Lower lobe of right lung (tissue), 2 donors: ENCODE data around the gene CDH23. TPM values are rescaled to one million over a fixed set of nuclear protein-coding genes. Genes with fewer than 3 reads are reported as not detected.

ENCODE experiments used
- ATAC-seq, 2 donors: fragments of 200-7000 bp; cut with Tn5 transposase; one replicate each; pipeline ENCODE4 v1.9.1; 2020 to 2022; ENCODE audit warnings: mild to moderate bottlenecking in 2 of 2, moderate library complexity in 2 of 2
- DNase-seq: peaks from one replicate; pipeline ENCODE4 v3.0.0-alpha.2; 2020
- H3K27ac ChIP-seq: fragments of 200-600 bp; one replicate; pipeline ENCODE4 v1.8.0; 2022
- H3K27me3 ChIP-seq: fragments of 200-600 bp; one replicate; pipeline ENCODE4 v1.8.0; 2022; ENCODE audit warnings: low read depth
- H3K36me3 ChIP-seq: fragments of 200-600 bp; one replicate; pipeline ENCODE4 v1.8.0; 2022; ENCODE audit warnings: mild to moderate bottlenecking
- H3K4me1 ChIP-seq: fragments of 200-600 bp; one replicate; pipeline ENCODE4 v1.8.0; 2022
- H3K4me3 ChIP-seq: fragments of 200-600 bp; one replicate; pipeline ENCODE4 v1.8.0; 2022; ENCODE audit warnings: mild to moderate bottlenecking
- H3K9me3 ChIP-seq: fragments of 200-600 bp; one replicate; pipeline ENCODE4 v1.8.0; 2022
- CTCF ChIP-seq: fragments of 200-600 bp; IDR thresholded peaks from one replicate; pipeline ENCODE4 v1.8.0; 2022; ENCODE audit warnings: antibody characterized with exemption, mild to moderate bottlenecking
- intact Hi-C: fragments of 100-400 bp; cut with DNase I; formaldehyde crosslinking; loops from one replicate; pipeline ENCODE4 v1.11.0; 2022
- total RNA-seq: library from RNA; stranded (reverse); fragmentation: NEBNext Ultra II Directional; extraction: Animal tissue kit (Norgen Biotek cat#: 25700); gene quantifications from one replicate; pipeline ENCODE4 v1.2.1, GENCODE V29; 2021
- donor health status: DM: no; HTN: yes; CAD: no; lungs with severe emphysema.

CDH23 gene
- total RNA-seq, 1 donor from 2014 or later = 9.4 TPM

DNA sequence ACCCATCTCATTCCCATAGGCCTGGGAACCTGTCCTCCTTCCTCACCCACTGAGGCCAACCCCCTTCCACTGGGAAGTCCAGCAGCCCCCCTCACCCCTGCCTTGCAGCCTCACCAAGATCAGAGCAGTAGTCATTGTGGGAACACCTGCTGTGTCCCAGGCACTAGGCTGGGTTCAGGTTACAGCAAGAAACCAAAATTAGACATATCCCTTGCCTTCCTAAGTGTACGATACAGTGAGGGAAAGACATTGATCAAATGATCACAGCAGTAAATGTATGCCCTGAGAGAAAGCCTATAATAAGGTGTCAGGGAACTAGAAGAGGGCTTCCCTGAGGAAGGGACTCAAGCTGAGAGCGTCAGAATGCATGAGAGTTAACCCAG is 339.8 kb downstream of the CDH23 start:
- Histone ChIP-seq H3K36me3 (no peaks in the 10 kb centered on the region), H3K4me1 (peaks cover 48% of the 10 kb centered on the region), H3K27ac (peak overlapping the region; percentile 77), H3K4me3 (no peak overlapping the region), H3K9me3 (no peaks in the 10 kb centered on the region), H3K27me3 (no peaks in the 10 kb centered on the region)
- DNase-seq = no peak
- intact Hi-C loops = no loop called here
- TF ChIP-seq CTCF = no peak
- no peak for ATAC-seq

DNA sequence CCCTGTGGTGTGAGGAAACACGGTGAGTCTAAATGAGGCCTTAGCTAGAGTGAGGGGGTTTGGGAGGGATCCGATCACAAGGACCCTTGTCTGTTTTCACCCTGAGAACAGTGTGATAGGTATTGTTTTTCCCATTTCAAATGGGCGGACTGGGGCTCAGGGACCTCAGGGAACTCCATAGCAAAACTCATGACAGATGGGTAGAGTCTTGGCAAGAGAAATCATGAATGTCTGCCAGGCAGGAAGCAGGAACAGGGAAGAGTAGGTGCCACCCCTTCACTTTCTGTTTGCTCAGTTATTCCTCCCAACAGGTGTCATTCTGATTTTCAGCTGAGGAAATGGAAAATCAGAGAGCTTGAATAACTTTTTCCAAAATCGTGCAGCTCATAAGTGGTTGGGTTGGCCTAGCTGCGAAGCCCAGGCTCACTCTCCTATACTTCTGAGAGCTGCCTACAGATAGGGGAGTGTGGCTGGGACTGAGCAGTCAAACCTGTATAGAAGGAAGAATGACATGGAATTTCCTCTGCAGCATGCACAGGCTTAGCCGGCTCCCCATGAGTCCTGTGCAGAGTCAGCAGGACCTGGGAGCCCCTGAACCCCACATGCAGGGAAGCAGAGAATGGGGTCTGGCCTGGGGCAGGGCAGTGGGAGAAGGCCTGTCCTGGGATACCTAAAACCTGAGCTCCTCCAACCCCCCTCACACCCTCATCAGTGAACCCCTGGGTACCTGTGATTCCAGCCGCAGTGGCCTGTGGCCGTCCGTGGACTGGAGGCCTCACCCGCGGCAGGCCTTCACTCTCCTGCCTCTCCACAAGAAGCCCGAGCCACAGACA is 340.5 kb downstream of the CDH23 start:
- H3K36me3 ChIP-seq = no peaks in the 10 kb centered on the region
- no peaks in the 10 kb centered on the region for H3K27me3 ChIP-seq
- H3K4me3 ChIP-seq = no peak overlapping the region
- no peak for DNase-seq
- intact Hi-C loops = no loop called here
- H3K4me1 ChIP-seq = peaks cover 52% of the 10 kb centered on the region
- H3K27ac ChIP-seq = peak overlapping the region; percentile 77
- ATAC-seq = peak; percentile 9 to 35
- TF ChIP-seq CTCF = no peak
- no peaks in the 10 kb centered on the region for H3K9me3 ChIP-seq

DNA sequence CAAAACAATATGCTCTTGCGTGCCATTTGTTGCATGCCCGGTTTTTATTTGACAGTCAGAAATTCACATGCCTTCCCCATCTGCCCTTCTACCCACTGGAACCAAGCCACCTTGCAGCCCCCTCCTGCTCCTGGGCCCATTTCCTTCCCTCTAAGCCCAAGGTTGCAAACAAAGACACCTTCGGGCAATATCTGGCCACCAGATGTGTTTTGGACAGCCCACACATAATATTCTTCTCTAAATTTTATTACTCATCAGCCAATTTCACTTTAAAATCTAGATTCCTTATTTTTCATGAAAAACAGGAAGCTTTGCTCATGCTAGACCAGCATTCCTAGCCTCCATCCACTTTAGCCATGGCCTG is 341.1 kb downstream of the CDH23 start:
- Histone ChIP-seq H3K4me1 (peaks cover 53% of the 10 kb centered on the region), H3K27ac (peak overlapping the region; percentile 77)
- no peak for TF ChIP-seq CTCF

GRCh38 chr10:71739358-71739900 is 342.7 kb downstream of the CDH23 start:
- H3K9me3 ChIP-seq = peaks cover 7% of the 10 kb centered on the region
- H3K36me3 ChIP-seq = no peaks in the 10 kb centered on the region
- no peak for TF ChIP-seq CTCF
- no peak for ATAC-seq
- no peak for DNase-seq
- H3K27me3 ChIP-seq = no peaks in the 10 kb centered on the region
- H3K27ac ChIP-seq = no peak overlapping the region
- H3K4me1 ChIP-seq = peaks cover 60% of the 10 kb centered on the region
- H3K4me3 ChIP-seq = no peak overlapping the region
- intact Hi-C loops = no loop called here

More for the DNA sequence above, 341.1 kb downstream of the CDH23 start:
- DNase-seq = no peak
- Histone ChIP-seq H3K36me3 (no peaks in the 10 kb centered on the region), H3K27me3 (no peaks in the 10 kb centered on the region), H3K4me3 (no peak overlapping the region), H3K9me3 (peaks cover 5% of the 10 kb centered on the region)
- intact Hi-C loops = no loop called here
- no peak for ATAC-seq

DNA sequence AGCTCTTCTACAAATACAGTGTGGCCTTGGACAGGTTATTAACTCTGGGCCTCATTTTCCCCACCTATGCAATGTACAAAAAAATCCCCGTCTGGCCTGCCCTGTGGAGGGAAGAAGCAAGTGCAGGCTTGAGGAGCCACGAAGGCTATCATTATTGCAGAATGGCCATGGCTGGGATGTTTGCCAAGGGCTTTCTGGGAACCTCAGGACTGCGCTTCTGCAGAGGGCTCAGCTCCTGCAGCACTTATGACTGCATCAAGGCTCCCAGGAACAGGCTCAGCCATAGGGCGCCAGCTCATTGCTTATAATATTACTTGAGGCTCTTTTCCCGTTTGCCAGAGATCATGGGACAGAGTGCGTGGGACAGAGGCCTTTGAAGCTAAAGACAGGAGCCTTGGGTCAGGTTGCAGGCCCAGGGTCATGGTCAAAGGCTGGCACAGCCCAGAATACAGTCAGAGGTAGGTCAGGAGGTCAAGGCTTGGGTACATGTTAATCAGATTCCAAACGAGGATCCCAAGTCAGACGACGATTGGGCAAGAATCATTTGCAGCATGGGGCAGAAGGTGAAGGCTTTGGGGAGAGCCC is 343.4 kb downstream of the CDH23 start:
- no peaks in the 10 kb centered on the region for H3K27me3 ChIP-seq
- H3K36me3 ChIP-seq = no peaks in the 10 kb centered on the region
- no peak for TF ChIP-seq CTCF
- DNase-seq (no peak), ATAC-seq (peak; percentile 17 to 27)
- H3K4me3 ChIP-seq = no peak overlapping the region
- peaks cover 7% of the 10 kb centered on the region for H3K9me3 ChIP-seq
- peaks cover 62% of the 10 kb centered on the region for H3K4me1 ChIP-seq
- peak overlapping the region; percentile 7 for H3K27ac ChIP-seq
- intact Hi-C loops = no loop called here
